Measurements from ENCODE around the gene SMOC2. TPM values are rescaled to one million over a fixed set of nuclear protein-coding genes. Genes with fewer than 3 reads are reported as not detected.
"Not testable (repeated sequence)": the region's sequence is repeated elsewhere in the genome, so short reads cannot be mapped to it uniquely, and the experiment has no call there.

Gene SMOC2
- total RNA-seq, 1 experiment from 2014 or later, result 0.05 TPM

- DNase-seq (ENCODE audit: low read depth, low spot score), result no peak
- in situ Hi-C loops (cut with HindIII; ENCODE audit: low pct_unique_long_range_greater_than_20kb, low sequenced_read_pairs), result no loop called here
Observed at GRCh38 chr6:168525114-168525513, 84.1 kb downstream of the SMOC2 start.

GRCh38 chr6:168525926-168526630 lies 85.1 kb downstream of the SMOC2 start:
- DNase-seq (ENCODE audit: low read depth, low spot score), result no peak
- in situ Hi-C loops (cut with HindIII; ENCODE audit: low pct_unique_long_range_greater_than_20kb, low sequenced_read_pairs), result no loop called here

GRCh38 chr6:168526841-168527281 lies 85.9 kb downstream of the SMOC2 start:
- no peak for DNase-seq (ENCODE audit: low read depth, low spot score)
- in situ Hi-C loops (cut with HindIII; ENCODE audit: low pct_unique_long_range_greater_than_20kb, low sequenced_read_pairs), result no loop called here

- no peak for DNase-seq (ENCODE audit: low read depth, low spot score)
- in situ Hi-C loops (cut with HindIII; ENCODE audit: low pct_unique_long_range_greater_than_20kb, low sequenced_read_pairs), result no loop called here
Observed at GRCh38 chr6:168527451-168528210, 86.6 kb downstream of the SMOC2 start.

GRCh38 chr6:168528474-168529095 lies 87.6 kb downstream of the SMOC2 start:
- DNase-seq (ENCODE audit: low read depth, low spot score), result no peak
- in situ Hi-C loops (cut with HindIII; ENCODE audit: low pct_unique_long_range_greater_than_20kb, low sequenced_read_pairs), result no loop called here

- DNase-seq (ENCODE audit: low read depth, low spot score), result no peak
- in situ Hi-C loops (cut with HindIII; ENCODE audit: low pct_unique_long_range_greater_than_20kb, low sequenced_read_pairs), result no loop called here
Observed at GRCh38 chr6:168529214-168529613, 88.2 kb downstream of the SMOC2 start.

- no peak for DNase-seq (ENCODE audit: low read depth, low spot score)
- in situ Hi-C loops (cut with HindIII; ENCODE audit: low pct_unique_long_range_greater_than_20kb, low sequenced_read_pairs), result no loop called here
Observed at GRCh38 chr6:168530653-168531071, 89.7 kb downstream of the SMOC2 start.

- in situ Hi-C loops (cut with HindIII; ENCODE audit: low pct_unique_long_range_greater_than_20kb, low sequenced_read_pairs), result no loop called here
- DNase-seq (ENCODE audit: low read depth, low spot score), result no peak
Observed at GRCh38 chr6:168532070-168532469, 91.1 kb downstream of the SMOC2 start.

- DNase-seq (ENCODE audit: low read depth, low spot score), result no peak
- in situ Hi-C loops (cut with HindIII; ENCODE audit: low pct_unique_long_range_greater_than_20kb, low sequenced_read_pairs), result no loop called here
Observed at GRCh38 chr6:168533414-168533813, 92.4 kb downstream of the SMOC2 start.

GRCh38 chr6:168534265-168534664 lies 93.3 kb downstream of the SMOC2 start:
- in situ Hi-C loops (cut with HindIII; ENCODE audit: low pct_unique_long_range_greater_than_20kb, low sequenced_read_pairs), result no loop called here
- no peak for DNase-seq (ENCODE audit: low read depth, low spot score)

- no peak for DNase-seq (ENCODE audit: low read depth, low spot score)
- in situ Hi-C loops (cut with HindIII; ENCODE audit: low pct_unique_long_range_greater_than_20kb, low sequenced_read_pairs), result no loop called here
Observed at GRCh38 chr6:168535711-168536110, 94.7 kb downstream of the SMOC2 start.

GRCh38 chr6:168536196-168536595 lies 95.2 kb downstream of the SMOC2 start:
- no peak for DNase-seq (ENCODE audit: low read depth, low spot score)
- in situ Hi-C loops (cut with HindIII; ENCODE audit: low pct_unique_long_range_greater_than_20kb, low sequenced_read_pairs), result no loop called here

- DNase-seq (ENCODE audit: low read depth, low spot score), result no peak
- in situ Hi-C loops (cut with HindIII; ENCODE audit: low pct_unique_long_range_greater_than_20kb, low sequenced_read_pairs), result no loop called here
Observed at GRCh38 chr6:168536665-168537539, 95.9 kb downstream of the SMOC2 start.

GRCh38 chr6:168537540-168537884 lies 96.5 kb downstream of the SMOC2 start:
- DNase-seq (ENCODE audit: low read depth, low spot score), result no peak
- in situ Hi-C loops (cut with HindIII; ENCODE audit: low pct_unique_long_range_greater_than_20kb, low sequenced_read_pairs), result no loop called here

- in situ Hi-C loops (cut with HindIII; ENCODE audit: low pct_unique_long_range_greater_than_20kb, low sequenced_read_pairs); DNase-seq (ENCODE audit: low read depth, low spot score): not testable (repeated sequence)
Observed at GRCh38 chr6:168538188-168538891, 97.4 kb downstream of the SMOC2 start.

- DNase-seq (ENCODE audit: low read depth, low spot score), result no peak
- in situ Hi-C loops (cut with HindIII; ENCODE audit: low pct_unique_long_range_greater_than_20kb, low sequenced_read_pairs), result no loop called here
Observed at GRCh38 chr6:168538892-168539811, 98.2 kb downstream of the SMOC2 start.

Data from SK-MEL-5 (cell line).